ENCODE measurements around the gene RAMACL. TPM values are rescaled to one million over a fixed set of nuclear protein-coding genes. Genes with fewer than 3 reads are reported as not detected.
A peak's percentile ranks its signal among the peaks of the same experiment; 100 is the strongest.

The RAMACL gene
- total RNA-seq, 1 experiment from 2014 or later: 0.28 TPM

DNA sequence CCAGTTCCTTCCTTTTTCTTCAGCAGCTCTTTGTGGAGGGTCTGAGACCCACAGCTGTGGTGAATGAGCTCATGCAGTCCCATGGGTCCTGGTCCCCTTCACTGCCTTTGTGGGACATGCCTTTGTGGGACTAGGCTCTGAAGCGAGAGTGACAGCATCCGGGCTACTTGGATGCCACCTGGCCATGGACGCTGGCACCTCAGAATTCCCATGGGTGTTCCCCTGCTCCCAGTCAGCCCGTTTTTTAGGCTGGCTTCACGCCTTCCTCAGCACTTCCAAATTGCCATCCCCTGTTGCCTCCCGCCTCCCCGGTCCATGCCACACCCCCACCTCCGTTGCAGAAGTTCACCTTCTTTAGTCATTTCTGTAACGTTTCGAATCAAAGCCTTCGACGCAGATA lies 45.1 kb downstream of the RAMACL start:
- Histone ChIP-seq H3K4me1 (ENCODE audit: insufficient read depth, low read length) (peaks cover 10% of the 10 kb centered on the region), H3K18ac (ENCODE audit: insufficient read length, low read depth, low read length) (no peak overlapping the region), H4K5ac (ENCODE audit: insufficient read length, low read depth, low read length) (no peak overlapping the region), H4K20me1 (ENCODE audit: control insufficient read depth, insufficient read depth, insufficient read length) (no peaks in the 10 kb centered on the region), H3K79me1 (ENCODE audit: insufficient read depth, low read depth, low read length, poor library complexity, severe bottlenecking) (no peaks in the 10 kb centered on the region), H2BK5ac (ENCODE audit: insufficient read length, low read length) (no peak overlapping the region), H3K9me3 (ENCODE audit: control insufficient read depth, low read depth, low read length) (no peaks in the 10 kb centered on the region), H3K14ac (ENCODE audit: insufficient read depth, low read length) (no peak overlapping the region), H2BK120ac (ENCODE audit: low read depth, low read length, poor library complexity, severe bottlenecking) (no peak overlapping the region), H2AFZ (ENCODE audit: low read length) (no peak overlapping the region), H4K91ac (ENCODE audit: insufficient read length, low read depth, low read length) (no peak overlapping the region), H3K27me3 (ENCODE audit: insufficient read depth, low read length) (no peaks in the 10 kb centered on the region), H2BK15ac (ENCODE audit: low read depth, low read length) (no peak overlapping the region), H3K4me2 (ENCODE audit: insufficient read depth, insufficient read length, low read length) (no peak overlapping the region), H3K79me2 (ENCODE audit: insufficient read depth, low read length) (no peaks in the 10 kb centered on the region; the same call in 1 of the 2 replicates), H3K4ac (ENCODE audit: low read depth, low read length) (no peak overlapping the region), H4K8ac (replicated peaks; ENCODE audit: insufficient read length, low read depth, low read length) (no peak overlapping the region), H3K23me2 (ENCODE audit: insufficient read length, low read depth, low read length, poor library complexity, severe bottlenecking) (no peaks in the 10 kb centered on the region), H3T11ph (ENCODE audit: low read length) (no peak overlapping the region), H3K56ac (ENCODE audit: insufficient read length, low read depth, low read length) (no peak overlapping the region), H2BK20ac (ENCODE audit: low read depth, low read length, poor library complexity, severe bottlenecking) (no peak overlapping the region), H3K23ac (ENCODE audit: insufficient read length, low read depth, low read length) (no peak overlapping the region), H2AK5ac (ENCODE audit: insufficient read length, low read length) (no peak overlapping the region), H3K9ac (ENCODE audit: extremely low read depth, insufficient read length, low read length) (no peak overlapping the region), H2BK12ac (ENCODE audit: insufficient read length, low read depth, low read length) (no peak overlapping the region), H3K27ac (ENCODE audit: insufficient read length, low read depth, low read length) (no peak overlapping the region)
- H3K9me3 Mint-ChIP-seq: no peaks in the 10 kb centered on the region
- DNase-seq: no peak
- H3K36me3 Mint-ChIP-seq (ENCODE audit: insufficient read depth in 1 of 3, low read depth in 3 of 3): peaks cover 0 to 2% (median 0%) of the 10 kb centered on the region in 3 experiments; a peak in 3 of 7 replicates
- H3K27ac Mint-ChIP-seq: peak overlapping the region in 2 of 3 experiments; percentile 15 to 50; a peak in 1 of 7 replicates
- no peaks in the 10 kb centered on the region; the same call in 1 of the 2 replicates for H3K27me3 Mint-ChIP-seq (ENCODE audit: low read depth)
- WGBS (ENCODE audit: extremely low coverage, insufficient read length, low lambda C conversion rate): no CpG with 5 or more reads among the region's 12 CpGs
- H3K4me1 Mint-ChIP-seq: peaks cover 38 to 43% of the 10 kb centered on the region in 2 experiments
- H3K4me3 Mint-ChIP-seq: no peak overlapping the region; a peak in 1 of 5 replicates
- TF ChIP-seq, protein P1, sequence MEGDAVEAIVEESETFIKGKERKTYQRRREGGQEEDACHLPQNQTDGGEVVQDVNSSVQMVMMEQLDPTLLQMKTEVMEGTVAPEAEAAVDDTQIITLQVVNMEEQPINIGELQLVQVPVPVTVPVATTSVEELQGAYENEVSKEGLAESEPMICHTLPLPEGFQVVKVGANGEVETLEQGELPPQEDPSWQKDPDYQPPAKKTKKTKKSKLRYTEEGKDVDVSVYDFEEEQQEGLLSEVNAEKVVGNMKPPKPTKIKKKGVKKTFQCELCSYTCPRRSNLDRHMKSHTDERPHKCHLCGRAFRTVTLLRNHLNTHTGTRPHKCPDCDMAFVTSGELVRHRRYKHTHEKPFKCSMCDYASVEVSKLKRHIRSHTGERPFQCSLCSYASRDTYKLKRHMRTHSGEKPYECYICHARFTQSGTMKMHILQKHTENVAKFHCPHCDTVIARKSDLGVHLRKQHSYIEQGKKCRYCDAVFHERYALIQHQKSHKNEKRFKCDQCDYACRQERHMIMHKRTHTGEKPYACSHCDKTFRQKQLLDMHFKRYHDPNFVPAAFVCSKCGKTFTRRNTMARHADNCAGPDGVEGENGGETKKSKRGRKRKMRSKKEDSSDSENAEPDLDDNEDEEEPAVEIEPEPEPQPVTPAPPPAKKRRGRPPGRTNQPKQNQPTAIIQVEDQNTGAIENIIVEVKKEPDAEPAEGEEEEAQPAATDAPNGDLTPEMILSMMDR (conservative IDR thresholded peaks at IDR 0.05): no peak

All from H9 (cell line).